GM19193 (cell line): Measurements from ENCODE around the gene STK38.

Experiments used
- POLR2A ChIP-seq: IDR thresholded peaks from 4 replicates; pipeline ENCODE4 v1.6.1; 2011; ENCODE audit not compliant: insufficient read depth, insufficient read length; ENCODE audit errors: extremely low read depth

The STK38 gene

GRCh38 chr6:36544228-36544627, 3.1 kb downstream of the STK38 start:
- TF ChIP-seq POLR2A, result no peak

- TF ChIP-seq POLR2A, result no peak
Measured at GRCh38 chr6:36542041-36542440, 5.2 kb downstream of the STK38 start.

GRCh38 chr6:36539814-36540568, 7.3 kb downstream of the STK38 start:
- no peak for TF ChIP-seq POLR2A

GRCh38 chr6:36536873-36537547, 10.3 kb downstream of the STK38 start:
- no peak for TF ChIP-seq POLR2A

- no peak for TF ChIP-seq POLR2A
Measured at GRCh38 chr6:36533321-36533720, 14.0 kb downstream of the STK38 start.

- no peak for TF ChIP-seq POLR2A
Measured at GRCh38 chr6:36526066-36526465, 21.2 kb downstream of the STK38 start.

GRCh38 chr6:36525346-36525745, 21.9 kb downstream of the STK38 start:
- TF ChIP-seq POLR2A, result no peak

GRCh38 chr6:36524871-36525270, 22.4 kb downstream of the STK38 start:
- TF ChIP-seq POLR2A, result no peak

GRCh38 chr6:36523936-36524499, 23.3 kb downstream of the STK38 start:
- TF ChIP-seq POLR2A, result no peak

- TF ChIP-seq POLR2A, result no peak
Measured at GRCh38 chr6:36523451-36523850, 23.8 kb downstream of the STK38 start.

- no peak for TF ChIP-seq POLR2A
Measured at GRCh38 chr6:36519352-36519751, 27.9 kb downstream of the STK38 start.

- TF ChIP-seq POLR2A, result no peak
Measured at GRCh38 chr6:36517408-36517807, 29.9 kb downstream of the STK38 start.

GRCh38 chr6:36516988-36517387, 30.3 kb downstream of the STK38 start:
- TF ChIP-seq POLR2A, result no peak

GRCh38 chr6:36516559-36516958, 30.7 kb downstream of the STK38 start:
- no peak for TF ChIP-seq POLR2A

GRCh38 chr6:36515844-36516243, 31.4 kb downstream of the STK38 start:
- TF ChIP-seq POLR2A, result no peak
